Ishikawa (cell line): ENCODE results near the gene HDAC5.

ENCODE experiments used
- CEBPB ChIP-seq: IDR thresholded peaks from 2 replicates; pipeline ENCODE4 v1.6.1; 2012
- CREB1 ChIP-seq: IDR thresholded peaks from 2 replicates; pipeline ENCODE4 v1.6.1; 2012; ENCODE audit warnings: low read depth
- EGR1 ChIP-seq: IDR thresholded peaks from 2 replicates; pipeline ENCODE4 v1.6.1; 2012
- EP300 ChIP-seq: IDR thresholded peaks from 2 replicates; pipeline ENCODE4 v1.6.1; 2012; ENCODE audit warnings: borderline replicate concordance
- FOXM1 ChIP-seq: IDR thresholded peaks from 2 replicates; pipeline ENCODE4 v1.6.1; 2012; ENCODE audit warnings: low read depth, borderline replicate concordance
- NFIC ChIP-seq: IDR thresholded peaks from 2 replicates; pipeline ENCODE4 v1.6.1; 2012
- RAD21 ChIP-seq: IDR thresholded peaks from 2 replicates; pipeline ENCODE4 v1.6.1; 2012; ENCODE audit warnings: low read depth
- TAF1 ChIP-seq: IDR thresholded peaks from 2 replicates; pipeline ENCODE4 v1.6.1; 2012; ENCODE audit warnings: low read depth, mild to moderate bottlenecking
- TCF12 ChIP-seq: IDR thresholded peaks from 2 replicates; pipeline ENCODE4 v1.6.1; 2012; ENCODE audit warnings: low read depth
- TEAD4 ChIP-seq: IDR thresholded peaks from 2 replicates; pipeline ENCODE4 v1.6.1; 2012
- YY1 ChIP-seq: IDR thresholded peaks from 2 replicates; pipeline ENCODE4 v1.6.1; 2012; ENCODE audit warnings: low read depth
- ZBTB7A ChIP-seq: IDR thresholded peaks from 2 replicates; pipeline ENCODE4 v1.6.1; 2012; ENCODE audit warnings: low read depth
- TF ChIP-seq, protein P1 (sequence below): IDR thresholded peaks from 2 replicates; pipeline ENCODE4 v1.6.1; 2012
- TF ChIP-seq, protein P2 (sequence below): IDR thresholded peaks from 2 replicates; pipeline ENCODE4 v1.6.1; 2012
- TF ChIP-seq, protein P3 (sequence below): IDR thresholded peaks from 2 replicates; pipeline ENCODE4 v1.6.1; 2012; ENCODE audit warnings: low read depth, mild to moderate bottlenecking

HDAC5 gene

DNA sequence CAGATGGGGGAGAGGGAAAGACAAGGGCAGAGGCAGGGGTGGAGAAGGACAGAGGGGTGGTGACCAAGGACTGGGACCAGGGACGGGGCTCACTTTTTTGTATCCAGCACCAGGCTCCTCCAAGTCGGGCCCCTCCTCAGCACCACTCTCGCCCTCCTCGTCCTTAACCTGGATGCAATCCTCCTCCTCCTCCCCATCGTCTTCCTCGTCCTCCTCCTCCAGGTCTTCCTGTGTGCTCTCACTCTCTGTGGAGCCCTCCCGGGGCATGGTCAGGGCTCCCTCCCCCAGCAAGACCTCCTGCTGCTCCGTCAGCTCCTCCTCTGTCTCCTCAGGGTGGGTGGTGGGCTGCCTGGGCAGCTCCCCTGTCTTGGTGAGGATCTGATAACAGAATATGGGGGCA is 36.1 kb downstream of the HDAC5 start:
- no peak for TF ChIP-seq FOXM1
- no peak for TF ChIP-seq RAD21
- no peak for TF ChIP-seq ZBTB7A
- no peak for TF ChIP-seq CEBPB
- no peak for TF ChIP-seq TAF1

DNA sequence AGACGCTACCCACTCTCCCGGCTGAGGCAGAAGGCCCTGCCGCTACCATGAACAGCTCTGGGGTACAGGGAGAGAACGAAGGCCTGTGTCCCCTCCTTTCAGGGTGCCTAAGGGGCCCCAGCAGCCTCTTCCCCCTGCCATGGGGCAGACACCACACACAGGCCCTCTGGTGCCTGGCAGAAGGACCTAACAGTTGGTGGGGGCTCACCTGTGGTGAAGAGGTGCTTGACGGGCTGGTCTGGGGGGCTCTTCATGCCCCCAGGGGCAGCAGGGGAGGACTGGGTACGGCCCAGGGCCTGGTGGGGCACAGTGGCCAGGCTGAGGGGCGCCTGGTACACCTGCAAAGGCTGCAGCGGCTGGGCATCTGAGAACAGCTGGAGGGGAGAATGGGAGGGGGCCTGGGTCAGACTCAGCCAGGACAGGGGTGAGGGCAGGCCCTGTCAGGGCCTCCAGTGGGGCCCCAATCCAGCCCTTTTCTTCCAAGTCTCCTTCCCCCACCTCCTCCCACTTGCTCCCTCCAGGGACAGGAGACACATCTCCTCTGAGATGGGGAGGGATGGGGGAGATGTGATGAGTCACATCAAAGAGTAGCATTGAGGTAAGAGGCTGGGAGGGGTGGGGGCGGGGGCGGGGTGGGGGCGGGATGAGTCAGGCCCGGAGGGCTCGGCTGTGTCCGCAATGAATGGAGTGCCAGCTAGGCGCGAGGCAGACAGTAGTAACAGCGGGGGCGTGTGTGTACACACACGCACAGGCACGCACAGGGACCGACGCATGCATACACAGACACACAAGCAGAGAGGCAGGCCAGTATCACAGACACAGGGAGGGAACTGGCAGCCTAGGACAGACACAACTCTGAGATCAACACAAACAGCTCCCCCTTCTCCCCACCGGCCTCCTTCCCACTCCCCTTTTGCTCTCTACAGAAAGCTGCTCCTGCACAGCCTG is 36.8 kb downstream of the HDAC5 start:
- peak; percentile 66 for TF ChIP-seq EGR1
- TF ChIP-seq YY1: no peak
- TF ChIP-seq TAF1: no peak

DNA sequence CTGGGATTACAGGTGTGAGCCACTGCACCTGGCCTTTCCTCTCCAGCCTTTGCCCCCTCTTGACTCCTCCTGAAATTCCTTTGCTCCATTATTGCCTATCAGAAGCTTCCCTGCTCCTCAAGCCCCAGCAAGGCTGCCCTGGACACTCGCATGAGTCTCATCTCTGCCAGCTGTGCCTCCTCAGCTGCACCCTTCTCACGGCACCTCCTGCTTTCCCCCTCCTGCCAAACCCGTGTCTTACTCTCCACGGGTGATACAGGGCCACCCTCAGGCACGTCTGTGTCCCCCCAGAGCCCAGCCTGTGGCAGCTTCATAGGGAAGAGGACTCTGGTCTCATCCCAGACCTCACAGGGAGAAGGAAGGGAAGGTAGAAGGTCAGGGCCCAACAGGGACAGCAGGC is 37.5 kb downstream of the HDAC5 start:
- TF ChIP-seq, protein P1, sequence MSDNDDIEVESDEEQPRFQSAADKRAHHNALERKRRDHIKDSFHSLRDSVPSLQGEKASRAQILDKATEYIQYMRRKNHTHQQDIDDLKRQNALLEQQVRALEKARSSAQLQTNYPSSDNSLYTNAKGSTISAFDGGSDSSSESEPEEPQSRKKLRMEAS: no peak
- TF ChIP-seq, protein P2, sequence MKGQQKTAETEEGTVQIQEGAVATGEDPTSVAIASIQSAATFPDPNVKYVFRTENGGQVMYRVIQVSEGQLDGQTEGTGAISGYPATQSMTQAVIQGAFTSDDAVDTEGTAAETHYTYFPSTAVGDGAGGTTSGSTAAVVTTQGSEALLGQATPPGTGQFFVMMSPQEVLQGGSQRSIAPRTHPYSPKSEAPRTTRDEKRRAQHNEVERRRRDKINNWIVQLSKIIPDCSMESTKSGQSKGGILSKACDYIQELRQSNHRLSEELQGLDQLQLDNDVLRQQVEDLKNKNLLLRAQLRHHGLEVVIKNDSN: no peak
- no peak for TF ChIP-seq FOXM1
- TF ChIP-seq EGR1: no peak
- TF ChIP-seq, protein P3, sequence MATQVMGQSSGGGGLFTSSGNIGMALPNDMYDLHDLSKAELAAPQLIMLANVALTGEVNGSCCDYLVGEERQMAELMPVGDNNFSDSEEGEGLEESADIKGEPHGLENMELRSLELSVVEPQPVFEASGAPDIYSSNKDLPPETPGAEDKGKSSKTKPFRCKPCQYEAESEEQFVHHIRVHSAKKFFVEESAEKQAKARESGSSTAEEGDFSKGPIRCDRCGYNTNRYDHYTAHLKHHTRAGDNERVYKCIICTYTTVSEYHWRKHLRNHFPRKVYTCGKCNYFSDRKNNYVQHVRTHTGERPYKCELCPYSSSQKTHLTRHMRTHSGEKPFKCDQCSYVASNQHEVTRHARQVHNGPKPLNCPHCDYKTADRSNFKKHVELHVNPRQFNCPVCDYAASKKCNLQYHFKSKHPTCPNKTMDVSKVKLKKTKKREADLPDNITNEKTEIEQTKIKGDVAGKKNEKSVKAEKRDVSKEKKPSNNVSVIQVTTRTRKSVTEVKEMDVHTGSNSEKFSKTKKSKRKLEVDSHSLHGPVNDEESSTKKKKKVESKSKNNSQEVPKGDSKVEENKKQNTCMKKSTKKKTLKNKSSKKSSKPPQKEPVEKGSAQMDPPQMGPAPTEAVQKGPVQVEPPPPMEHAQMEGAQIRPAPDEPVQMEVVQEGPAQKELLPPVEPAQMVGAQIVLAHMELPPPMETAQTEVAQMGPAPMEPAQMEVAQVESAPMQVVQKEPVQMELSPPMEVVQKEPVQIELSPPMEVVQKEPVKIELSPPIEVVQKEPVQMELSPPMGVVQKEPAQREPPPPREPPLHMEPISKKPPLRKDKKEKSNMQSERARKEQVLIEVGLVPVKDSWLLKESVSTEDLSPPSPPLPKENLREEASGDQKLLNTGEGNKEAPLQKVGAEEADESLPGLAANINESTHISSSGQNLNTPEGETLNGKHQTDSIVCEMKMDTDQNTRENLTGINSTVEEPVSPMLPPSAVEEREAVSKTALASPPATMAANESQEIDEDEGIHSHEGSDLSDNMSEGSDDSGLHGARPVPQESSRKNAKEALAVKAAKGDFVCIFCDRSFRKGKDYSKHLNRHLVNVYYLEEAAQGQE: no peak
- no peak for TF ChIP-seq TEAD4
- TF ChIP-seq EP300: no peak

DNA sequence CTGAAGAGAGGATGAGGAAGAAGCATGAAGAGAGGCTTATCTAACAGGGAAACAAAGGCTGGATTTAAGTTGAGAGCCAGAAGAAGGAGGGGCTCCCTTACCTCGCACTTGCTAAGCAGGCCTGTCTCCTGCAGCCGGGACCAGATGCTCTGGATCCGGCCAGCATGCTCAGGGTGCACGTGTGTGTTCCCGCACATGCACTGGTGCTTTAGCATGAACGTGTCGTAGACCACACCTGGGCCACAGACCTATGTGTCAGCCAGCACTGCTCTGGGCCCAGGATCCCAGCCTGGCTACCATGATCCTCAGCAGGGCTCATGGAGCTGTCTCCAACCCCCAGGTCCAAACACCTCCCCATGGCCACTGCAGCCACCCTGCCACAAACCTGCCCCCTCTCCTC is 38.5 kb downstream of the HDAC5 start:
- TF ChIP-seq CREB1 (no peak), TCF12 (no peak), CEBPB (no peak), ZBTB7A (no peak), RAD21 (no peak), NFIC (no peak), FOXM1 (no peak), EP300 (no peak), TEAD4 (no peak), YY1 (no peak), EGR1 (no peak), TAF1 (no peak)
- TF ChIP-seq, protein P1: no peak
- TF ChIP-seq, protein P2: no peak
- TF ChIP-seq, protein P3: no peak

DNA sequence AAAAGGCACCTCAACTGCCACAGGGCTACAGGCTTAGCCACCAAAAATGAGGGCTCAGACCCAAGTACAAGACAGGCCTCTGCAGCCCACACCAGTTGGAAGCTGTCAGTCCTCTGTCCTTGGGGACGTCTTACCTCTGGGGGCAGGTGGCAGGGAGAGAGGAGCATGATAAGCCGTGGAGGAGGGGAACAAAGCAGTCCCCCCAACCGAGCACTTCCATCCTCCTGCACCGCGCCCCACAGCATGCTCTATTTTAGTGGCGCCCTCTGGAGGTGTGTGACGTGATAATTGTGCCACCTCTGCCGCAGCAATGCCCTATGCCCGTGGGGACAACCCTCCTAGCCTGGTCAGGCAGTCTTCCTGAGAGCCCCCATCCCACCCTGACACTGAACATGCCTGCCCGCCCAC is 39.3 kb downstream of the HDAC5 start:
- TF ChIP-seq, protein P1: no peak
- TF ChIP-seq TCF12 (no peak), CREB1 (no peak), TAF1 (no peak), RAD21 (peak; percentile 38; the same call in 1 of the 2 replicates), TEAD4 (no peak)

DNA sequence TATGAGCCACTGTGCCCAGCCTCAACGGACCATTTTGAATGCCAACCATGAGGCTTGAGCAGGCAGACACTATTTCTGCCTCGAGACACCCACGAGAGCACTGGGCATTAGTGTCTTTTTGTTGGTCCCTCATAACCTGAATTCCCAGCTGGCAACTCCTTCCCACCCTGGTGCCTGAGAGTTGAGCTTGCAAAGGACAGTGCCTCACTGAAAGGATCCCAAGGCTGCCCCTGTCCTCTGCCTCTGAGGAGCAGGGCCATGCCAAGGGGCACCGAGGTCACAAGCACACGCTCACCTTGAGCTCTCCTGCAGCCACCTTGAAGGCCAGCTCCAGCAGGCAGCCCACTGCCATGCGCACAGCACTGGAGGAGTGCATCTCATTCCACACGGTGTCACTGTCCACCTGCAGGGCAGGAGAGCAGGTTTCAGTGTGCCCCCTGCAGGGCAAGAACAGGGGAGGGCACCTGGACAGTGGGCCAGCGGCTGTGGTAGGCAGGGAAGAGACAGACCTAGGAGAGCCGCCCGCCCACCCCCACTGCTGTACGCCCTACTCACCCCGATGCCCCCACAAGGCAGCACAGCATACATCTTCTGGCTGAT is 40.1 kb downstream of the HDAC5 start:
- TF ChIP-seq RAD21 (peak; percentile 90), CEBPB (no peak)
- TF ChIP-seq, protein P1: peak; percentile 25; the same call in 1 of the 2 replicates
